NCI-H2029 treated with DMSO at 0.1 percent for 48 hours (cell line): ENCODE measurements around the gene ERRFI1.

ENCODE experiments used
- DNase-seq: peaks from one replicate; lab custom pipeline; 2025; lab: John Stamatoyannopoulos, UW

The ERRFI1 gene

DNA sequence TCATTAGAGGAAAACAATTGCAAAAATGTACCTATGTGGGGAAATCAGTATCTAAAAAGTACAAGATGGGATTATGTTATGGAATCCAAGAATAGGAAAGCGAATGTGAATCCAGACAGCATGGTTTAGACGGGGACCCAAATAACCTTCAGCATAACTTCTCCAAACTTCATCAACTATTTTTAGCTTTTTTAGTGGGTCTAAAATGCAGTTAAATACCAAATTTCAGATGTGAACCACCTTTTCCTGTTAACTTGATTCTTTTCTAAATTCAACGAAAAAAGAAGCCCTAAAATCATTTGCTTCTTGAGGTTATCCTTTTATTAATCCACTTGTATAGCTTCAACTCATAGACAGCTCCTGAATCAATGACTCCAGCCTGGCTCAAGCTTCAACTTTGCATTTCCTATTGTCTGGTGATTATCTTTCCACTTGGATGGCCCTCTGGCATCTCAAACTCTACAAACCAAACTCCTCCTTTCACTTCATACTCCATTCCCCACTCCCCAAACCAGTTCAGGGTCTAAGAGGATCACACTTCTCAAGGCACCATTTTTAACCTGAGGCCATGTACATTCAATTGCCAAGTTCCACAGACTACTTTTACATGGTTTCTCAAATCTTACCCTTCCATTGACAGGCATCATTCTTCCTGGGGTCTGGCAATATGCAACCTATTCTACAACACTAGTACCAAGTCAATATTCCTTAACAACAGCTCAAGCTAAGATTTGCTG, 7.4 kb downstream of the ERRFI1 start:
- DNase-seq, result no peak

DNA sequence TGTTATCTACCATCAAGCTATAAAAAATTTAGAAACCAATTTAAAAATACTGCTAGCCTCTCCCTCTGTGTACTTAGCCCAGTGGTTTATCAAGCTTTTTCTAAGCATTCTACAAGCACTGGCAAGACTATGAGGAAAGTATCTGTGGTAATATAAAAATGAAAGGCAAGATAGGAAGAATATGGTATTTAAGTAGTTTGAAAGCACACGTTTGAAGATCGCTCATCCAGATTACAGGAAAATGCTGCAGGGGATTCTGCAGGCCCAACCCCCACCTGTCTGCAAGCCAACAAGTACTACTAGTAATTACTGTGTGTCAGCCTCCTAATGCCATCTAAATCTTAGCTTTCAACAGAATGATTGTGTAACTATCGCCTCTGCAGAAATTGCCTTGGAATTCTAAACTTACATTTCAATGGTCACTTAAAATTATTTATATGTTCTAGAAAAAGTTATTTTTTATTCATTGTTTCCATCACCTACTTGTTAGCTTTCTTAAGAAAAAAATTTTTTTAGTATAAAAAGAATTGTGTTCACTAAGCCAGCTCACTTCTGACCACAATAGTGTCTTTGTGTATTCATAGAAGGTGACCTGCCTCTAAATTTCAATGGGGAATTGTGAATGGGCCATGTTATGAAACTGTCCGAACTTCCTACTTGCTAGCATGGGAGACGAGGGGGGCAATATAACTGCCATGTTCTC, 8.5 kb downstream of the ERRFI1 start:
- DNase-seq, result peak; percentile 25

DNA sequence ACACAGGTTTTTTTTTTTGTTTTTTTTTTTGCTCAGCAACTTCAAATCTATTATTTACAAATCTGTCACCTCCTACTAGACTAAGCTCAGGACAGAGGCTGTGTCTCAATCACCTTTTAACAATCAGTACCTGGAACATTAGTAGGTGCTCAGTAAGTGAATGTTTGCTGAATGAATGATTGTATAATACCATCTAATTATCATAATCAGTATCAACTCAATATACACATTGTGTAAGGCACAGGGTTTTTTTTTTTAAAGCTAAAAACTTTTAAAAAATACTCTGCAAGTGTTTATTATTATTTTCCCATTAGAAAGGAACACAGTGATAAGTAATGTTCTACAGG, 9.2 kb downstream of the ERRFI1 start:
- DNase-seq, result no peak

DNA sequence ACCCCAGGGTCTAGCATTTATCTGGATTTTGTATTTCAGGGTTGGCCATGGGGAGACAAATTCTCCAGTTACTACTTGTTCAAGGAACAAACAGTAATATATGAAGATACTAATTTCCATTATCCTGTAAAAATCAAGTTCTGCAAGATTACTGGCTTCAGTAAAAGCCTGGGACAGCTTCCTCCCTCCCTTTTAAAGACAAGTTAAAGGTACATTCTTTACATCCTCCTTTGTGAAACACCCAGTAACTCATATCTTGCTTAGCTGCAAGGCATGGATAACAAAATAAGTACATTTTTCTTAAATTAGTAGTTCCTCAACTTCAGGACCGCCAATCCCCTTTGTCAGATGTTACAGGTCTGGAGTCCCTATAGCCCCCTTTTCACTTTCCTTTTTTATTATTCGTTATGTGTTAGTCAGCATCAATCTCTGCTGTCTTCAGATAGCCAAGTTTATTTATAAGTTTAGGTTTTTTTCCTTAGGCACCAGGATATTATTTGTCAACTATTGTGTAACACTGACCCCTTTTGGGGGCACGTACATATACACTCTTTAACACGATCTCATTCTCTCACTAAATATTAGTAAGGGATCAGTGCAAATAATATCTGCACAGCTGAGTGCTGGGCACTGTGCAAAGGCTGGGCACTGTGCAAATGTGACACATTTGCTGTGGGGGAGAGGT, 9.8 kb downstream of the ERRFI1 start:
- no peak for DNase-seq

DNA sequence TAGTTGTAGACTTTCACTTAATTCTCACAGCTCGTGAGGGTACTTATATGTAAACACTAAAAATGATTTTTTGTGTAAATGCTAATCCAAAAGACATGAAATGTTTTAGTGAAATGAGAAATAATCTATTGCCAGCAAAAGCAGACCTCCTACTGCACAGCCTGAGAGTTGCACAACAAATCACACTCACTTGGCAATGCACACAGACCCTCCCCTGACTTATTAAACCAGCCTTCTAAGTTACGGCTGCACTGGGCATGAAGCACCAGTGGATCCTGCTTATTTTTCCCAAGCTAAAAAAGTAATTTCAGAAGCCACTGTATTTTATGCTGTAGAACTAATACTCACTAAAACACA, 10.3 kb downstream of the ERRFI1 start:
- DNase-seq, result no peak

DNA sequence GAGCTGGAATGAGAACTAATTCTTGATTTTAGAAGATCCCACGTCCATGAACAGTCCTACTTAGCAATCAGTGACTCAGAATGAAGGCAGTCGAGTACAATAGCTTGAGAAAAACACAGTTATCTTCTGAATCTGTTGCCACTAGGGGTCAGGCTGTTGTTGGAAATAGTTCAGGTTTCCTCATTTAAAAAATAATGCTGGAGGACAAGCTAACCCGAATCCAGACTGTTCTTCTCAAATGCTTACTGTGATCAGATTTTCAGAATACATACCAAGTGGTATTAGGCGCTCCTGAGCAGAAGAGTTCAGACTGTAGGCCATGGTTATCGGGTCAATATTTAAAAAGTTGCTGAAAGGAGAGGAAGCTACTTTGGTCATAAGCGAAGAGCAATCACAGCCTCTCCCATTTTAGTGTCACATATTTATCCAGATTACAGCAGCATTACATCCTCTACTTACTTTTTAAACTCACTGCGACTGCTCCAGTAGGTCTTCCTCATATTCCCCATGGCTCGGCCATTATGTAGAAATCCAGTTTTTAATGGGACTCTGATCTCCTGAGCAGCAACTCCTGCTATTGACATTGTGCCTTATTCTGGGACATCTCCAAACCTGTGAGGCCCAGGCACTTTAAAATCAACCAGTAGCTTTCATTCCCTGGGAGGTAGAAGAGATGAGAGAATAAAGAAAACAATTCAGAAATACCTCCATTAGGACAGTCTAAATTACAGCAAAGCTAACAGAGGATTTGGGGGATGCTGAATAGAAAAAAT, 10.9 kb downstream of the ERRFI1 start:
- peak; percentile 50 for DNase-seq

DNA sequence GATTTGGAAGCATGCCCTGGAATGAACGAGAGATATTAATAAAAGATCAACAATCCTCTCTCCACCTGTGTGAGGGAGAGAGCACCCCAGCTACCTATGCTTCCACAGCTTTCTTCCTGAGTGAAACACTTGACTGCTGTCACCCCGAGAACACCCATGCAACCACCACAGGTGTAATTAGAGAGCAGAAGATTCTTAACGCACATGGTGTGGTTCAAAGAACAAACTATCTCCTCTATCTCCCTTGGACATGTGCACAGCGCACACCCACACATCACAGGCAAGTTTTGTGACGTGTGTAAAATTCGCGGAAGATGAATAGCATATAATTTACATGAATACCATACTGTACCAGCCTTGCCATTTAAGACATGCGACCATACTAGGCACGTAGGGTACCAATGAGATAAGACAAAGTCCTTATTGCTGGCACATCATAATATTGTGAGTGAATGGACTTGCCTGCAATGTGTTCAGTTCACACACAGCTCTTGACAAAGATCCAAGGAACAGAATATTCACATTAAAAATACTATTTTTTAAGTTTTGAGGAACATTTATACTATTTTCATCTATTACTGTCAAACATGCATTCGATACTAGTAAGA, 11.6 kb downstream of the ERRFI1 start:
- no peak for DNase-seq

DNA sequence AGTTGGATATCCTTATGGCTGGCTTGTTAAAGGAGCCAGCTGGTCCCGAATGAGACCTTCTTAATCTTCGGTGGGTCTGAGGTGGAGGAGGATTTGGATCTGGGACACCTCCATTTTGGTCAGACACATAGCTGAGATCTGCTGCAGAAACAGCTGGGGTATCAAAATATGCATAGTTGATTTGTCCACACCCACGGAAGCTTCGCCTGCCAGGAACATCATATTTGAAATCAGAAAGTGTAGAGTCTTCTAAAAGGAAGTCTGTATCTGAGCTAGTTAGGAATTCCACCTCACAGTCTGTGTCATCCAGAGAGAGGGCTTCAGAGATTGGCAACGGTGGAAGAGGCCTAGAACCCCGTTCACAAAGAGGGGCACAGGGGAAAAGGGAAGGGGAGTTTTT, 12.3 kb downstream of the ERRFI1 start:
- no peak for DNase-seq

DNA sequence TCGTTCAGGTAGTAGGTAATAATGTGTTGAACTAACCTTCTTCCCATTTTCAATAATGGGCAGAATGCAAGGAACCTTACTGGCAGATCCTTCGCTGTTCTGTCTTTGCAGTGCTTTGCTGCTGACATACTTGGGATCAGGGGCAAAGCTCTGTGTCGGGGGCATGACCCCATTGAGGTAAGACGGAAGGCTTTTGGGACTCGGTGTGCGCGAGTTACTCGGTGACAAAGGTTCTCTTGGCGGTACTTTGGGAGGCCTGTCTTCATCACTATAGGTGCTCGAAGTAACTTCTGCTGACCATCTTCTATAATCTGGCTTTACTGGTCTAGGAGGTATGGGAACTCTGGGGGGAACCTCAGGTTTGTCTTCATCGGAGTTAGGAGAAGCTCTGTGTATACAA, 12.7 kb downstream of the ERRFI1 start:
- no peak for DNase-seq

DNA sequence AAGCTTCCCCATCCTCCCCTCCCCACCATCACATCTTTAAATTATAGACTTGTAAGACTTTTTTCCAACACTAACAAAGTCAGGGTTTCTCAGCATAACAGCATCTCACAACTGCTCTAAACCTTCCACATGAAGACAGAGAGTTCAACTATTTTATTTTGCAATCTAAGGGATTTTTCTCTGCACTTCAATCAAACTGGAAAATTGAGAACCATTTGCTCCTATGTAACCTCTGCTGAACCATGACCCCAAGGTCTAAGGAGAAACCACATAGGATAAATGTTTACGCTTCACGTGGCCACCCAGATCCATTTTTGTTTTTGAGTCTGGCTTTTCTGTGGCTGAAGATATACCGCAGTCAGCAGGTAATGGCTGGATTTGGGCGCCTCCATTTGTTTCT, 13.2 kb downstream of the ERRFI1 start:
- no peak for DNase-seq

DNA sequence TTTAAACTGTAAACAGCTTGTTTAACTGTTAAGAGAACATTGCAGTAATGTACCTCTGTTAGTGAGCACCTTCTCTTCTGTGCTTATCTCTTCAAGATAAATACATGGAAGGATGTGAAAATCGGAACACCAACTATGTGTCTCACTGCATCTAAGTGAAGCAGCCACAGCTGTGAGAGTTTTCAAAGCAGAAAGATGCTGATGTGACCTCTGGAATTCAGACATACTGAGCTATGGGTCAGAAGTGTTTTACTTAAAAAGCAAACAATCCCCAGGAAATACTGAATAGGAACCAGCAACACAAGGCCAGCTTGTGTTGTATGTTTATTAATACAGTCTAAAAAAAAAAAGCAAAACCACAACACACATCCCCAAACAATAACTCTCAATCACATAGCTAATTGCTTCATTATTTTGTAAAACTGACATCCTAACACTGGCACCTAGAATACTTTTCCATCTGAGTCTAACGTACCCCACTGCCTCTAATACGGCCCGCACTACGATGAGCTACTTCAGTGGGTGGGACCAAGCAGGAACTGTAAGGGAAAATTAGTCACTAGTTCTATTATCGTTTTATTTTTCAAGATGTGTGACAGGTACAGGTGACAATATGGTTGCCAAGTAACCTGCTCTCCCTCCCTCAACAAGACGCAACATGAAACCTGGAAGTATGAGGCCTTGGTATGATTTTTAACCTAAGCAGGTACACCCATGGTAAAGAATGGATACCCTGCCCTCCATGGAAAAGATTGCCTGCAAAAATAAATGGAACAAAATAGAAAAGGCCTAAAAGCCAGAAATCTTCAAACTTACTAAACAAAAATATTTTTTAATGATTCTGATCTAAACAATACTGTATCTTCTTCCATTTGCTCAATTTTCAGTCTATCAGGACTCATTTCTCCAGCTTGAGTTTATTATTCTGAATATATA, 13.9 kb downstream of the ERRFI1 start:
- no peak for DNase-seq

DNA sequence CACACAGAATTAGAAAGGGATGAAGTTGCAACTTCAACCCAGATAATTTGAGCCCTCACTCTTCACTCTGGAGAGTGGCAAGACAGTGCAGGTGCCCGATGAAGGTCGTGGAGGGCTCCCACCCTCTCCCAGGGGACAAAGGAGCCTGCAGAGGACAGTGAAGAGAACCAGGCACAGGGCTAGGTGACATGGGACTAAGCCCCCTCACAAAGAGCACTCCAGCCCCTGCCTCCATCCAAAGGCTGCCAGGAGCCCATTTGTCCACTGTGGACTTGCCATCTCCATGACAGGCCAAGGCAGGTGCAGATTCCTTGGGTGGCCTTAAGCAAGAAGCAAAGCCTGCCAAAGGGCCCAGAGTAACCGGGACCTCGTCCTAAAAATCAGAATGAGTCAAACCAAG, 15.1 kb downstream of the ERRFI1 start:
- DNase-seq, result no peak

DNA sequence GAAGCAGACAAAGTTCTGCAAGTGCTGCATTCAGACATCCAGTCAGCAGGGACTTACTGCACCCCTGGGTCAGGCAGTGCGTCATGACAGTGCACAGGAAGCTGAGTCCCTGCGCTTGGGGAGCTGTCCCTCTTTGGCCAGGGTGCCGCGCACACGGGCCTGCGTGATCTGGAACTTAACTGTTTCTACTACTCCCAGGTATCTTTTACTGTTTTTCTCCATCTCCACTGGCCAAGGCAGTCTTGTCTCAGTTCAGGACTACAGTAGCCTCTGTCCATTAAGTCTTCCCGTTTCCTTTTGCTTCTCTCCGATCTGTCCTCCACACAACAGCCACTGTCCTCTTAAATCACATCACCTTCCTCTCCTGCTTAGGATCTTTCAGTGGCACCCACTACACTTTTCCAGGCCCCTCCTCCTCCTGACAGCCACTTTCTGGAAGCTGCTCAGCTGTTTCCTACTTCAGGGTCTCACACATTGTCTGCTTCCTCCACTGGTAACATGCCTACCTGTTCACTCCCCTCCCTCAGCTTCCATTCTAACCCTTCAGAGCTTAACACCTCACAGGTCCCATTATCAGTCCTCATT, 15.9 kb downstream of the ERRFI1 start:
- DNase-seq, result no peak

DNA sequence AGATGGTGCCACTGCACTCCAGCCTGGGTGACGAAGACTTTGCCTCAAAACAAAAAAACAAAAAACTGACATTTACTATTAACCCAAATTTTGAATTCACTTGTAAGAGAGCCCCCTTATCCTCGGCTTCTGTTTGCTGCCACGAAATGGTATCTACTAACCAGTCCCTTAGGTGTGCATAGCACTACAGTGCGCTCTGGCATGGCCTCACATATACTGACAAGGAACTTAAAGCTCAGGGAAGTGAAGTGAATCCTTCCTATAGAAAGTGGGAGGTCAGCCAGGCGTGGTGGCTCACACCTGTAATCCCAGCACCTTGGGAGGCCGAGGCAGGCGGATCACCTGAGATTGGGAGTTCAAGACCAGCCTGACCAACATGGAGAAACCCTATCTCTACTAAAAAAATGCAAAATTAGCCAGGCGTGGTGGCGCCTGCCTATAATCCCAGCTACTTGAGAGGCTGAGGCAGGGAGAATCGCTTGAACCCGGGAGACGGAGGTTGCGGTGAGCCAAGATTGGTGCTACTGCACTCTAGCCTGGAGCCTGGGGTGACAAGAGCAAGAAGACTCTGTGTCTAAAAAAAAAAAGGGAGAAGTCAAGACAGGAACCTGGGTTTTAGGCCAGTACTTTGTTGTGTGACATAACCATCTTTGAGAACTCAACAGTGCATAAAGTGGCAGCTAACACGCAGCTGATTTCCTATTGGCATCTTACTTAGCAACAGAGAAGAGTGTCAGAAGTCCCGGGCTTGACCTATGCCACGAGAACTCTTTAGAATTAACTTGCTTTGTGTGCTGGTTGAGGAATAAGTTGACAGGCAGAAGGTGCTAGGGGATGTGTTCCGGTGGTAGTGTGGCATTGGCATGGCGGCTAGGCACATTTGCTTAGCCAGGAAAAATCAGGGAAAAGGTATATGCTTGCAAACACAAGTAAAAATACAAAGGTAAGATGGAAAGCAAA, 16.8 kb downstream of the ERRFI1 start:
- DNase-seq, result no peak

DNA sequence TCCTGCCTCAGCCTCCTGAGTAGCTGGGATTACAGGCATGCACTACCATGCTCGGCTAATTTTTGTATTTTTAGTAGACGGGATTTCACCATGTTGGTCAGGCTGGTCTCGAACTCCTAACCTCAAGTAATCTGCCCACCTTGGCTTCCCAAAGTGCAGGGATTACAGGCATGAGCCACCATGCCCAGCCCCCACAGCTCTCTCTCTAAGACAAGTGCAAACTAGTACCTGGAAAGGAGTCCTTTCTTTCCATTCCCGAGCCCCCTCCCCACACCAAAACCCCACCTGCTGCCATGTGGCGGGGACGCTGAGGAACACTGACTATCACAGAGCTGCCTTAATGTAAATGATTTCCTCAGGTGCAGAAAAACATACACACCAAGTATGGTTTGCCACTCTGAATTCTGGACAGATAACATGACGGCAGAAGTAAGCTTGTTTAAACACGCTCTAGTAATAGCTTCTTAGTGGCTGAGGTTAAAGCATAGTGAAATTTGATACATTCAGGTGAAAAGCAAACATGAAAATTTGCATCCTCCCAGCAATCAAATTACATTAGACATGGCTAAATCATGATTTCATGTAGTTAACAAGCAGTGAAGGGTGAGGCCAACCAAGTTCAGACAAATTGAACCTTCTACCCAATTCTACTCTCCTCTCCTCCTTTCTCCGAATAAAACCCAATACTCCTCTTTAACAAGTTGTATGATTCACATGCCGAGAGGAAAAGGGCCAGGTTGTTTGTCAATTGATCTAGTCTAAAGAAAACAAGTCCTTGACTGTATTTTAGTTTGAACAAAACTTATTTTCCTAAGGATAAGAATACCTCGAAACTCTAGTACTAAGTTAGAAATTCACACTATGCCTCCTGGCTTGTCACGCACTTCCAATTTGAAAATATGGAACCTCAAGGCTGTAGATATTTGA, 19.8 kb downstream of the ERRFI1 start:
- peak; percentile 56 for DNase-seq

DNA sequence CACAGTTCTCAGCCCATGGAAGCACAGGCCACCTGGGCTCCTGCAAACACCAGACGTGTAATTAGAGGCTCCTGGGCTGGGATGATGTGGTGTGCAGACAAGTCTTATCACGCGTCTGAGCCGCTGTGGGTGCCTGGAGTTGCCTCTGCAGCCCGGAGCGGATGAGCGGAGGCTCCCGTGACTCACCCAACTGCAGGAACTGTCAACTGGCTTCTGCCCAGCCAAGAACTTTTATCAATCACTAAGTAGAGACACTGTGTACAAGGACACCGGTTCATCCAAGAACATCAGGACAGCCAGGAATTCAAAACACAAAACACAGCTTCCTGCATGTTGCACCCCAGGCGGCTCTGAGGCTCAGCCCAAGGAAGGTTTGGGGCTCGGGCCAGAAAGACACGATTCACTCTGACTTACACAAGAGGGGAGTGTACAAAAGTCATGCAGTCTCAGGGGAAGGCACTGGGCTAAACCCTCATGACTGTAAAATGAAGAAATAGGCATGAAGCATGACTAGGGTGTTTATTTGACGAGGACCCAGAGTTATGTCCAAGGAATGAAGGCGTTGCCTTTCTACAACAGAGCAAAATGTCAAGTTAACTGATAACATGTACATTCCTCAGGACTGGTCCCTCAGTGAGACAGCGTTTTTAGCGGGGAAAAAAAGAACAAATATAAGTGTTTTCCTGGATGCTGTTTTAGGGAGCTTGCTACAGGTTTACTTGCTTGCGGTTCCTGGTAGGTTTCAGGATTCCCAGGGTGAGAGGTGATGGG, 21.1 kb downstream of the ERRFI1 start:
- no peak for DNase-seq

DNA sequence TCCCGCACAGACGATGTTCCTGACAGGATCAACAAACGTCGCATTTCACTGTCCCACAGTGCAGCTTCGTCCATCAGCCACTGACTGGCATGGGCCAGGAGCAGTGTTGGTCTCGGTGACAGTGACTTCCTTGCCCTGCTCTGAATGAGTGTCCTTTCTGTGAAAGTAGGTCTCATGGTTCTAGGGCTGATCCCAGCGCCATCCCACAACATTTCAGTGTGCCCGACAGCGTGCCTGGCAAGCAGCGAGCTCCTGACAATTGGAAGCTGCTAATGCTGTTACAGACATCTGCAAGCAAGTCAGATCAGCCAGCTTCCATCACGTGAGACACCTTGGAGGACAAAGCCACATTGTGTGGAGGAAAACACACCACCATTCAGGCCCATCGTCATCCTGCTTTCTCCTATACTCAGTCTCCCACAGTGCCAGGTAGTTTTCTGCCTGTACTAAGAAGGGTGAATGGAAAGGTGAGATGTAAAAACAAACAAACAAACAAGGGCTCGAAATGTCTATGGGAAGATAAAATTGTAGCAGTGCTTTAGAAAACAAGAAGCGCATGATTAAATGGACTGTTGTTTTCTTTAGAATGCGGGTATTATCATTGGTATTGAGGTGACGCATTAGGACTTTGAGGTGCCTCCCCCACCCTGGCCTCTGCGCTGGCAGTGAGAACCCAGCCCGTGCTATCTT, 21.9 kb downstream of the ERRFI1 start:
- DNase-seq, result no peak
